Adrenal gland (tissue), 12 donors: ENCODE measurements around the gene HES7. TPM values are rescaled to one million over a fixed set of nuclear protein-coding genes. Genes with fewer than 3 reads are reported as not detected.
A peak's percentile ranks its signal among the peaks of the same experiment; 100 is the strongest.

ENCODE experiments used
- DNase-seq, 7 donors: peaks; one replicate each; pipeline ENCODE4 v3.0.0-alpha.2; 2019 to 2020
- H3K27ac ChIP-seq, 5 donors: fragments of 200-600 bp; sonication (generic) in 4 of 5; 1 replicate in 3 of 5; 2 replicates in 2 of 5; pipeline versions ENCODE4 v1.5.1 to v1.8.0; 2016 to 2020; ENCODE audit warnings: mild to moderate bottlenecking in 1 of 5
- H3K27me3 ChIP-seq: fragments of 200-600 bp; 2 replicates; pipeline ENCODE4 v1.8.0; 2021
- H3K36me3 ChIP-seq, 2 donors: fragments of 200-600 bp; replicated peaks in 1 of 2; 1 replicate in 1 of 2; 2 replicates in 1 of 2; pipeline versions ENCODE4 v1.5.1 to v1.8.0; 2018 to 2022
- H3K4me1 ChIP-seq, 2 donors: fragments of 200-600 bp; replicated peaks in 1 of 2; 1 replicate in 1 of 2; 2 replicates in 1 of 2; pipeline versions ENCODE4 v1.5.1 to v1.8.0; 2018 to 2021
- H3K4me3 ChIP-seq, 4 donors: fragments of 200-600 bp; sonication (generic) in 3 of 4; one replicate each; pipeline ENCODE4 v1.5.1; 2016 to 2018
- H3K9me3 ChIP-seq, 3 donors: fragments of 200-600 bp; sonication (generic) in 1 of 3; replicated peaks in 1 of 3; 1 replicate in 2 of 3; 2 replicates in 1 of 3; pipeline versions ENCODE4 v1.5.1 to v1.8.0; 2016 to 2021
- CTCF ChIP-seq, 6 experiments: fragments of 450-650 bp in 4 of 6; fragments of 200-600 bp in 2 of 6; sonication (generic) in 1 of 6; IDR thresholded peaks; 1 replicate in 5 of 6; 2 replicates in 1 of 6; pipeline versions ENCODE4 v1.5.1 to v1.8.0; 2016 to 2021; ENCODE audit warnings: antibody characterized with exemption in 6 of 6, mild to moderate bottlenecking in 2 of 6, moderate library complexity in 1 of 6
- POLR2A ChIP-seq, 2 donors: fragments of 450-650 bp; IDR thresholded peaks; one replicate each; pipeline ENCODE4 v1.6.1; 2017; ENCODE audit warnings: antibody characterized with exemption in 2 of 2, mild to moderate bottlenecking in 2 of 2, moderate library complexity in 1 of 2
- WGBS, 4 donors: extraction: QIAGEN DNeasy Blood & Tissue Kit in 2 of 4; methylation state at CpG; one replicate each; pipeline versions ENCODE4 v1.1.5 to v1.1.7; 2013 to 2017; 5-methylcytosine and 5-hydroxymethylcytosine counted together
- intact Hi-C, 2 donors: fragments of 100-400 bp; cut with DNase I; formaldehyde crosslinking; loops; one replicate each; pipeline versions ENCODE4 v1.14.1 to v1.15.0; 2022 to 2023
- polyA plus RNA-seq, 3 donors: library from polyadenylated mRNA; stranded (reverse); fragments of 200-250 nt in 2 of 3; fragments of 350-450 nt in 1 of 3; fragmentation: Illumina TruSeq in 1 of 3; extraction: RNeasy Lipid Tissue Mini Kit (QIAGEN cat#74804) in 1 of 3; gene quantifications; one replicate each; pipeline ENCODE4 v1.2.3, GENCODE V29; 2013 to 2014
- total RNA-seq, 9 donors: library from RNA; depleted of rRNA in 4 of 9; stranded (reverse); fragments of >200 nt in 4 of 9; fragments of 120-200 nt in 1 of 9; fragmentation: NEBNext Ultra II Directional in 1 of 9; extraction: Animal tissue kit (Norgen Biotek cat#: 25700) in 1 of 9; gene quantifications; one replicate each; pipeline versions ENCODE4 v1.1.0 to v1.2.4, GENCODE V29; 2013 to 2023
- donor health status: healthy with polysubstance abuse.
- donor health status: Bipolar disorder and iron deficiency.
- donor health status: DM: yes; HTN: yes; CAD: no.
- donor health status: DM: no; HTN: no; CAD: no.
- donor health status: DM: no; HTN: no; CAD: no.
- donor health status: DM: yes; HTN: yes; CAD: no.

Gene HES7
- total and polyA plus RNA-seq, 12 donors: 0.06 to 1.0 (median 0.32) TPM; not detected in 7

GRCh38 chr17:8162233-8162996, 38.5 kb upstream of the HES7 start, which contains the start of gene VAMP2:
Gene VAMP2, minus strand, starts transcription at chr17:8162948. Its CDS starts 69 bp downstream, at chr17:8162879.
- TF ChIP-seq CTCF (IDR thresholded peaks at IDR 0.05) (peak in 4 of 6 experiments; percentile 14 to 23 (median 21)), POLR2A (IDR thresholded peaks at IDR 0.05) (peak; percentile 76 to 79)
- peak within 1 kb of the TSS; percentile 97 to 100 (median 99) for H3K27ac ChIP-seq
- no peaks in the 10 kb centered on the region for H3K27me3 ChIP-seq
- peak within 1 kb of the TSS; percentile 88 to 100 (median 98) for H3K4me3 ChIP-seq
- peak; percentile 75 to 87 (median 82) for DNase-seq
- no peaks in the 10 kb centered on the region for H3K9me3 ChIP-seq
- peaks cover 31 to 48% of the 10 kb centered on the region in 2 donors for H3K4me1 ChIP-seq
- peaks cover 0 to 20% of the 10 kb centered on the region in 2 donors for H3K36me3 ChIP-seq
- intact Hi-C loops: no loop called here
- WGBS, 4 donors: 0% methylated on average over 2 to 75 of the region's 75 CpGs

DNA sequence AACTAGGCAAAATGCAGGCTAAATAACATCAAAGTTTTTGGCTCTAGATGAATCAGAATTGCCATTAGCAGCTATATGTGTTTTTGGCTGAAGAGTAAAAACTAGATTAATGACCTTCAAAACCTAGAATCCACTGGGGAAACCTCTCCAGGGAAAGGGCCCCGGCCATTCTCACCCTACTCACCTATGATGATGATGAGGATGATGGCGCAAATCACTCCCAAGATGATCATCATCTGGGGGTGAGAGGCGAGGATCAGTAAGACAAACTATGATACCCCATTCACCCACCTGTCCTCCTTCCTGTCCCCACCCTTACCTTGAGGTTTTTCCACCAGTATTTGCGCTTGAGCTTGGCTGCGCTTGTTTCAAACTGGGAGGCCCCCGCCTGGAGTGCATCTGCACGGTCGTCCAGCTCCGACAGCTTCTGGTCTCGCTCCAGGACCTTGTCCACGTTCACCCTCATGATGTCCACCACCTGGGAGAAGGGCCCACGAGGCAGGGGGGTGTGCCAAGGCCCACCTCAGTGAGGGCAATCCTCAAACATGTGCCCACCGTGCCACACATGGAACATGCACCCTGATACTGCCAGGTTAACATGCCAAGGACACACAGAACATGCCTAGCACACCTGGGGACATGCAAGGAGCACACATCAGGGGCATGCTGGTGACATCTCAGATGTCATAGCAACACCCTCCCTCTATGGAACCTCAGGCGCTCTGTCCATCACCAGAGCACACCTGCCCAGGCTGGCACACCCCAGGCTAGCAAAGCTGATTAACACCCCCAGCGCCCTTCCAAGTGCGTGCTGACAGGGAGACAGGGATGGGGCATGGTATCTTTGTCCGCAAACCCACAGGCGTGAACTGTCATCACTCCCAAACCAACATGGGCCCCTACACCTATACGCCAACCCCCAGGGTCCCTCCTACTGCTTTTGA, 37.7 kb upstream of the HES7 start:
- Histone ChIP-seq H3K36me3 (peaks cover 0 to 20% of the 10 kb centered on the region in 2 donors), H3K27ac (peak overlapping the region; percentile 97 to 100 (median 99)), H3K27me3 (no peaks in the 10 kb centered on the region), H3K9me3 (no peaks in the 10 kb centered on the region), H3K4me3 (peak overlapping the region; percentile 88 to 100 (median 98)), H3K4me1 (peaks cover 36 to 48% of the 10 kb centered on the region in 2 donors)
- intact Hi-C loops: no loop called here
- 45 to 70% (median 48%) methylated on average over 7 to 19 of the region's 19 CpGs for WGBS, 4 donors
- peak in 4 of 7 donors; percentile 26 to 46 (median 42) for DNase-seq
- TF ChIP-seq CTCF (IDR thresholded peaks at IDR 0.05): no peak
- no peak for TF ChIP-seq POLR2A (IDR thresholded peaks at IDR 0.05)

DNA sequence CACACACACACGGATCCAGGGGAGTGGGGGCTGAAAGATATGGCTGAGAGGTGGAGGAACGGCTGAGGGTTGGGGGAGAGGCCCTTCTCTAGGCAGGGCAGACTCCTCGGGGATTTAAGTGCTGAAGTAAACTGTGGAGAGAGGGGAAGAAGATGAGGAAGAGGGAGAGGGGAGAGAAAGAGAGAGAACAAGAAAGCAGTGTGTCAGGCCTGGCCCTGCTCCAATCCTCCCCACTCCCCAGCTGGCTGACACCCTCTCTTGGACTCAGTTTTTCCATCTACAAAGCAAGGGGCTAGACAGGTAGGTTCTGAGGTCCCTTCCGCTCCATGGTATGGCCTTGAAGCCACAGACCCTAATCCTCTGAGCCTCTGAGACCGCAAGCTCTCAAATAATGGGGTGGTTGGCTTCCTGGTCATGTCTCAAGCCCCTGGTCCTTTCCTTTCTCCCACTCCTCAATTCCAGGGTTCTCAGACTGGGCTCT, 36.9 kb upstream of the HES7 start:
- Histone ChIP-seq H3K9me3 (no peaks in the 10 kb centered on the region), H3K27ac (peak overlapping the region; percentile 35 to 100 (median 55)), H3K4me3 (no peak overlapping the region), H3K36me3 (peaks cover 0 to 20% of the 10 kb centered on the region in 2 donors), H3K4me1 (peaks cover 36 to 48% of the 10 kb centered on the region in 2 donors), H3K27me3 (no peaks in the 10 kb centered on the region)
- WGBS, 4 donors: 50 to 61% (median 51%) methylated on average over 5 of the region's 5 CpGs
- intact Hi-C loops: no loop called here
- no peak for TF ChIP-seq POLR2A (IDR thresholded peaks at IDR 0.05)
- no peak for TF ChIP-seq CTCF (IDR thresholded peaks at IDR 0.05)
- DNase-seq: no peak

DNA sequence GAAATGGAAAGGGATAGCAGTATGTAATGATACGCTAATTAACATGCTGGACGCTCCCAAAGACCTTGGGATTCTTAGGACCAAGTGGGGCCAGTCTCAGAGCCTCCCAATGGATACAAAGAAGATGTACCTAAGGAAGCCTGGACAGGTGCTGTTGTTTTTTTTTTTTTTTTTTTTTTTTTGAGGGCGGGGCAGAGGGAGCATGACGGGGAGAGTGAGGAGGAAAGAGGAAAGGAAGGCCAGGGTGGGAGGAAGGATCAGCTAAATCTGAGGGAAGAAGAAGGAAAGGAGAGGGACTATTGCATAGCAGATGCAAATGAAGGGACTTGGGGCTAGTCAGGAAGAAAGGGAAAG, 36.3 kb upstream of the HES7 start:
- DNase-seq: no peak
- intact Hi-C loops: no loop called here

More for the DNA sequence above, 36.3 kb upstream of the HES7 start:
- H3K4me3 ChIP-seq: no peak overlapping the region
- no peak for TF ChIP-seq CTCF (IDR thresholded peaks at IDR 0.05)
- no peak for TF ChIP-seq POLR2A (IDR thresholded peaks at IDR 0.05)
- H3K27me3 ChIP-seq: no peaks in the 10 kb centered on the region
- peaks cover 36 to 48% of the 10 kb centered on the region in 2 donors for H3K4me1 ChIP-seq
- peaks cover 0 to 20% of the 10 kb centered on the region in 2 donors for H3K36me3 ChIP-seq
- 51 to 59% (median 52%) methylated on average over 3 to 4 of the region's 4 CpGs for WGBS, 4 donors
- H3K27ac ChIP-seq: peak overlapping the region in 3 of 5 donors; percentile 16 to 100 (median 29)
- no peaks in the 10 kb centered on the region for H3K9me3 ChIP-seq
